ENCODE results near the gene ASB1.

DNA sequence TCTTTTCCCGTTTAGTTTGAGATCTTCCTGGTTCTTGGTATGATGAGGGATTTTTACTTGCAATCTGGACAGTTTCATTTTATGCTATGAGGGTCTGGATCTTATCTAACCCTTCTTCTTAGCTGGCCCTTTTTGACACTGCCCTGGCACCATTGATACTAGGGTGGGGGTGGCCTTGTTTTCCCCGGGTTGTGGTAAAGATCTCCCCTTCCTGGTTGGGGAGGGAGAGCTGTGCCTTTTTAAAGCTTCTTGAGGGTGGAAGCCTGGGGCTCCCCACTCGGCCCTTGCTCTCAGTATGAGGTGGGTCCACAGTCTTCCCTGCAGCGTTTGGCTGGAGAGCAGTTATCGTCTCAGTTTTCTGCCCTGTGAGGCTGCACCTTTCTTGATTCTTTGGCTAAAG, 66.1 kb downstream of the ASB1 start:
- TF ChIP-seq, protein P1, sequence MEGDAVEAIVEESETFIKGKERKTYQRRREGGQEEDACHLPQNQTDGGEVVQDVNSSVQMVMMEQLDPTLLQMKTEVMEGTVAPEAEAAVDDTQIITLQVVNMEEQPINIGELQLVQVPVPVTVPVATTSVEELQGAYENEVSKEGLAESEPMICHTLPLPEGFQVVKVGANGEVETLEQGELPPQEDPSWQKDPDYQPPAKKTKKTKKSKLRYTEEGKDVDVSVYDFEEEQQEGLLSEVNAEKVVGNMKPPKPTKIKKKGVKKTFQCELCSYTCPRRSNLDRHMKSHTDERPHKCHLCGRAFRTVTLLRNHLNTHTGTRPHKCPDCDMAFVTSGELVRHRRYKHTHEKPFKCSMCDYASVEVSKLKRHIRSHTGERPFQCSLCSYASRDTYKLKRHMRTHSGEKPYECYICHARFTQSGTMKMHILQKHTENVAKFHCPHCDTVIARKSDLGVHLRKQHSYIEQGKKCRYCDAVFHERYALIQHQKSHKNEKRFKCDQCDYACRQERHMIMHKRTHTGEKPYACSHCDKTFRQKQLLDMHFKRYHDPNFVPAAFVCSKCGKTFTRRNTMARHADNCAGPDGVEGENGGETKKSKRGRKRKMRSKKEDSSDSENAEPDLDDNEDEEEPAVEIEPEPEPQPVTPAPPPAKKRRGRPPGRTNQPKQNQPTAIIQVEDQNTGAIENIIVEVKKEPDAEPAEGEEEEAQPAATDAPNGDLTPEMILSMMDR (conservative IDR thresholded peaks at IDR 0.05 in 1 of 2, IDR thresholded peaks at IDR 0.05 in 1 of 2; ENCODE audit: low read depth in 1 of 2, low read length in 2 of 2), result no peak
- no peak for TF ChIP-seq EZH2 (IDR thresholded peaks at IDR 0.05; ENCODE audit: low read length, missing control alignments)
